Measurements from ENCODE around the gene KCNC3. TPM values are rescaled to one million over a fixed set of nuclear protein-coding genes. Genes with fewer than 3 reads are reported as not detected.

KCNC3 gene
- total and polyA plus RNA-seq, 10 of the 15 experiments (the other 5 are each of a cell fraction or from before 2014, with no cell fraction given) = 0.08 to 3.8 (median 0.44) TPM; not detected in 2

DNA sequence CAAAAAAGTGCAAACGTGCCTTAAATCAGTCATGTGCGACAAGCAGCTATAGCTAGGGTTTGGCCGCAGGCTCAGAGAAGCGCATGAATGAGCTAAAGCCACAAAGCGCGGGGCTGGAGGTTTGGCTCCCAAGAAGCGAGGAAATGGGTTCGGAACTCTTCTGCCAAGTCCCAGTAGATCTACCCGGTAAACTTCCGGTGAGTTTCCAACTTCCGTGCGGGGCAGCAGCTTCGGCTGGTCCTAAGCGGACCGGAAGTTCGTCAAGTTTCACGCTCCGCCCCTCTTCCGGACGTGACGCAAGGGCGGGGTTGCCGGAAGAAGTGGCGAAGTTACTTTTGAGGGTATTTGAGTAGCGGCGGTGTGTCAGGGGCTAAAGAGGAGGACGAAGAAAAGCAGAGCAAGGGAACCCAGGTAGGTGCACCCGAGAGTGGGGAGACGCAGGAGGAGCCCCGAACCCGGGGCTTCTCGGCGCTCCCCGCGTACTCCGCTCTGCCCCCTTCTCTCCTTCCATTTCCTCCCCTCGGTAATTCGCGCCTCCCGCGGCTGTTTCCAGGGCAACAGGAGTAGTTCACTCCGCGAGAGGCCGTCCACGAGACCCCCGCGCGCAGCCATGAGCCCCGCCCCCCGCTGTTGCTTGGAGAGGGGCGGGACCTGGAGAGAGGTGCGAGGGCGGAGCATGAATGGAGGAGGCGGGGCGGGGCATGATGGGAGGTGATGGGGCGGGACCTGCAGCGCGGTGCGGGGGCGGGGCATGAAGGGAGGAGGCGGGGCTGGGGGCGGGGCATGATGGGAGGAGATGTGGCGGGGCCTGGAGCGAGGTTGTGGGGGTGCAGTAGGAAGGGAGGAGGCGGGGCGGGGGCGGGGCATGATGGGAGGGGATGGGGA lies 47.2 kb upstream of the KCNC3 start, which contains the start of gene NR1H2 (continued):
- TF ChIP-seq, protein P1, sequence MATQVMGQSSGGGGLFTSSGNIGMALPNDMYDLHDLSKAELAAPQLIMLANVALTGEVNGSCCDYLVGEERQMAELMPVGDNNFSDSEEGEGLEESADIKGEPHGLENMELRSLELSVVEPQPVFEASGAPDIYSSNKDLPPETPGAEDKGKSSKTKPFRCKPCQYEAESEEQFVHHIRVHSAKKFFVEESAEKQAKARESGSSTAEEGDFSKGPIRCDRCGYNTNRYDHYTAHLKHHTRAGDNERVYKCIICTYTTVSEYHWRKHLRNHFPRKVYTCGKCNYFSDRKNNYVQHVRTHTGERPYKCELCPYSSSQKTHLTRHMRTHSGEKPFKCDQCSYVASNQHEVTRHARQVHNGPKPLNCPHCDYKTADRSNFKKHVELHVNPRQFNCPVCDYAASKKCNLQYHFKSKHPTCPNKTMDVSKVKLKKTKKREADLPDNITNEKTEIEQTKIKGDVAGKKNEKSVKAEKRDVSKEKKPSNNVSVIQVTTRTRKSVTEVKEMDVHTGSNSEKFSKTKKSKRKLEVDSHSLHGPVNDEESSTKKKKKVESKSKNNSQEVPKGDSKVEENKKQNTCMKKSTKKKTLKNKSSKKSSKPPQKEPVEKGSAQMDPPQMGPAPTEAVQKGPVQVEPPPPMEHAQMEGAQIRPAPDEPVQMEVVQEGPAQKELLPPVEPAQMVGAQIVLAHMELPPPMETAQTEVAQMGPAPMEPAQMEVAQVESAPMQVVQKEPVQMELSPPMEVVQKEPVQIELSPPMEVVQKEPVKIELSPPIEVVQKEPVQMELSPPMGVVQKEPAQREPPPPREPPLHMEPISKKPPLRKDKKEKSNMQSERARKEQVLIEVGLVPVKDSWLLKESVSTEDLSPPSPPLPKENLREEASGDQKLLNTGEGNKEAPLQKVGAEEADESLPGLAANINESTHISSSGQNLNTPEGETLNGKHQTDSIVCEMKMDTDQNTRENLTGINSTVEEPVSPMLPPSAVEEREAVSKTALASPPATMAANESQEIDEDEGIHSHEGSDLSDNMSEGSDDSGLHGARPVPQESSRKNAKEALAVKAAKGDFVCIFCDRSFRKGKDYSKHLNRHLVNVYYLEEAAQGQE (IDR thresholded peaks at IDR 0.05; ENCODE audit: low read depth, low read length) = no peak
- TF ChIP-seq CBX5 (IDR thresholded peaks at IDR 0.05; ENCODE audit: low read depth) (no peak; the same call in 1 of the 2 replicates), ZSCAN29 (IDR thresholded peaks at IDR 0.05) (no peak), NBN (IDR thresholded peaks at IDR 0.05) (peak; percentile 96), SP1 (IDR thresholded peaks at IDR 0.05; ENCODE audit: low read depth, low read length) (peak; percentile 72), ZBED1 (IDR thresholded peaks at IDR 0.05; ENCODE audit: borderline replicate concordance) (no peak), PML (IDR thresholded peaks at IDR 0.05; ENCODE audit: low read length) (peak; percentile 91; the same call in 1 of the 2 replicates), SREBF1 (IDR thresholded peaks at IDR 0.05; ENCODE audit: low read length) (no peak), MTA3 (IDR thresholded peaks at IDR 0.05; ENCODE audit: borderline replicate concordance, low read length) (no peak; the same call in 1 of the 2 replicates), SREBF2 (IDR thresholded peaks at IDR 0.05; ENCODE audit: low read length) (peak; percentile 65), SPI1 (IDR thresholded peaks at IDR 0.05; ENCODE audit: borderline replicate concordance, insufficient read depth, low read depth, low read length) (0 out of 2 replicates have a peak, but pooled peaks have one; percentile 14), CREM (IDR thresholded peaks at IDR 0.05; ENCODE audit: low read depth) (peak; percentile 96)
- TF ChIP-seq, protein P2, sequence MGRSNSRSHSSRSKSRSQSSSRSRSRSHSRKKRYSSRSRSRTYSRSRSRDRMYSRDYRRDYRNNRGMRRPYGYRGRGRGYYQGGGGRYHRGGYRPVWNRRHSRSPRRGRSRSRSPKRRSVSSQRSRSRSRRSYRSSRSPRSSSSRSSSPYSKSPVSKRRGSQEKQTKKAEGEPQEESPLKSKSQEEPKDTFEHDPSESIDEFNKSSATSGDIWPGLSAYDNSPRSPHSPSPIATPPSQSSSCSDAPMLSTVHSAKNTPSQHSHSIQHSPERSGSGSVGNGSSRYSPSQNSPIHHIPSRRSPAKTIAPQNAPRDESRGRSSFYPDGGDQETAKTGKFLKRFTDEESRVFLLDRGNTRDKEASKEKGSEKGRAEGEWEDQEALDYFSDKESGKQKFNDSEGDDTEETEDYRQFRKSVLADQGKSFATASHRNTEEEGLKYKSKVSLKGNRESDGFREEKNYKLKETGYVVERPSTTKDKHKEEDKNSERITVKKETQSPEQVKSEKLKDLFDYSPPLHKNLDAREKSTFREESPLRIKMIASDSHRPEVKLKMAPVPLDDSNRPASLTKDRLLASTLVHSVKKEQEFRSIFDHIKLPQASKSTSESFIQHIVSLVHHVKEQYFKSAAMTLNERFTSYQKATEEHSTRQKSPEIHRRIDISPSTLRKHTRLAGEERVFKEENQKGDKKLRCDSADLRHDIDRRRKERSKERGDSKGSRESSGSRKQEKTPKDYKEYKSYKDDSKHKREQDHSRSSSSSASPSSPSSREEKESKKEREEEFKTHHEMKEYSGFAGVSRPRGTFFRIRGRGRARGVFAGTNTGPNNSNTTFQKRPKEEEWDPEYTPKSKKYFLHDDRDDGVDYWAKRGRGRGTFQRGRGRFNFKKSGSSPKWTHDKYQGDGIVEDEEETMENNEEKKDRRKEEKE (IDR thresholded peaks at IDR 0.05) = 0 out of 2 replicates have a peak, but pooled peaks have one; percentile 44
- TF ChIP-seq, protein P3, sequence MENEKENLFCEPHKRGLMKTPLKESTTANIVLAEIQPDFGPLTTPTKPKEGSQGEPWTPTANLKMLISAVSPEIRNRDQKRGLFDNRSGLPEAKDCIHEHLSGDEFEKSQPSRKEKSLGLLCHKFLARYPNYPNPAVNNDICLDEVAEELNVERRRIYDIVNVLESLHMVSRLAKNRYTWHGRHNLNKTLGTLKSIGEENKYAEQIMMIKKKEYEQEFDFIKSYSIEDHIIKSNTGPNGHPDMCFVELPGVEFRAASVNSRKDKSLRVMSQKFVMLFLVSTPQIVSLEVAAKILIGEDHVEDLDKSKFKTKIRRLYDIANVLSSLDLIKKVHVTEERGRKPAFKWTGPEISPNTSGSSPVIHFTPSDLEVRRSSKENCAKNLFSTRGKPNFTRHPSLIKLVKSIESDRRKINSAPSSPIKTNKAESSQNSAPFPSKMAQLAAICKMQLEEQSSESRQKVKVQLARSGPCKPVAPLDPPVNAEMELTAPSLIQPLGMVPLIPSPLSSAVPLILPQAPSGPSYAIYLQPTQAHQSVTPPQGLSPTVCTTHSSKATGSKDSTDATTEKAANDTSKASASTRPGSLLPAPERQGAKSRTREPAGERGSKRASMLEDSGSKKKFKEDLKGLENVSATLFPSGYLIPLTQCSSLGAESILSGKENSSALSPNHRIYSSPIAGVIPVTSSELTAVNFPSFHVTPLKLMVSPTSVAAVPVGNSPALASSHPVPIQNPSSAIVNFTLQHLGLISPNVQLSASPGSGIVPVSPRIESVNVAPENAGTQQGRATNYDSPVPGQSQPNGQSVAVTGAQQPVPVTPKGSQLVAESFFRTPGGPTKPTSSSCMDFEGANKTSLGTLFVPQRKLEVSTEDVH (IDR thresholded peaks at IDR 0.05; ENCODE audit: low read depth, partially characterized antibody) = peak; percentile 98
- TF ChIP-seq, protein P4, sequence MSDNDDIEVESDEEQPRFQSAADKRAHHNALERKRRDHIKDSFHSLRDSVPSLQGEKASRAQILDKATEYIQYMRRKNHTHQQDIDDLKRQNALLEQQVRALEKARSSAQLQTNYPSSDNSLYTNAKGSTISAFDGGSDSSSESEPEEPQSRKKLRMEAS (IDR thresholded peaks at IDR 0.05; ENCODE audit: low read depth, low read length) = peak; percentile 29; the same call in 1 of the 2 replicates
- TF ChIP-seq, protein P5, sequence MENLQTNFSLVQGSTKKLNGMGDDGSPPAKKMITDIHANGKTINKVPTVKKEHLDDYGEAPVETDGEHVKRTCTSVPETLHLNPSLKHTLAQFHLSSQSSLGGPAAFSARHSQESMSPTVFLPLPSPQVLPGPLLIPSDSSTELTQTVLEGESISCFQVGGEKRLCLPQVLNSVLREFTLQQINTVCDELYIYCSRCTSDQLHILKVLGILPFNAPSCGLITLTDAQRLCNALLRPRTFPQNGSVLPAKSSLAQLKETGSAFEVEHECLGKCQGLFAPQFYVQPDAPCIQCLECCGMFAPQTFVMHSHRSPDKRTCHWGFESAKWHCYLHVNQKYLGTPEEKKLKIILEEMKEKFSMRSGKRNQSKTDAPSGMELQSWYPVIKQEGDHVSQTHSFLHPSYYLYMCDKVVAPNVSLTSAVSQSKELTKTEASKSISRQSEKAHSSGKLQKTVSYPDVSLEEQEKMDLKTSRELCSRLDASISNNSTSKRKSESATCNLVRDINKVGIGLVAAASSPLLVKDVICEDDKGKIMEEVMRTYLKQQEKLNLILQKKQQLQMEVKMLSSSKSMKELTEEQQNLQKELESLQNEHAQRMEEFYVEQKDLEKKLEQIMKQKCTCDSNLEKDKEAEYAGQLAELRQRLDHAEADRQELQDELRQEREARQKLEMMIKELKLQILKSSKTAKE (IDR thresholded peaks at IDR 0.05; ENCODE audit: low read depth, poor library complexity, severe bottlenecking) = no peak
